Stomach (tissue), 9 donors: ENCODE data around the gene SUCLG2. TPM values are rescaled to one million over a fixed set of nuclear protein-coding genes. Genes with fewer than 3 reads are reported as not detected.
"Not testable (repeated sequence)": the region's sequence is repeated elsewhere in the genome, so short reads cannot be mapped to it uniquely, and the experiment has no call there.

Experiments used
- DNase-seq, 2 donors: peaks; one replicate each; pipeline versions ENCODE4 v3.0.0 to v3.0.0-alpha.2; 2013 to 2019
- H3K27ac ChIP-seq, 5 donors: fragments of 200-600 bp in 4 of 5; sonication (generic) in 4 of 5; one replicate each; pipeline ENCODE4 v1.5.1; 2013 to 2019; ENCODE audit warnings: mild to moderate bottlenecking in 1 of 5, moderate library complexity in 1 of 5
- H3K27me3 ChIP-seq, 3 donors: fragments of 200-600 bp; sonication (generic); one replicate each; pipeline ENCODE4 v1.5.1; 2017 to 2019; ENCODE audit warnings: mixed run types in 1 of 3
- H3K36me3 ChIP-seq, 4 donors: fragments of 200-600 bp; sonication (generic); 1 replicate in 3 of 4; 2 replicates in 1 of 4; pipeline ENCODE4 v1.5.1; 2016 to 2019
- H3K4me1 ChIP-seq, 4 donors: fragments of 200-600 bp; sonication (generic); one replicate each; pipeline ENCODE4 v1.5.1; 2016 to 2019
- H3K4me3 ChIP-seq, 4 donors: fragments of 200-600 bp; sonication (generic) in 3 of 4; one replicate each; pipeline ENCODE4 v1.5.1; 2016 to 2019; ENCODE audit warnings: mild to moderate bottlenecking in 1 of 4
- H3K9me3 ChIP-seq, 4 donors: fragments of 200-600 bp; sonication (generic); one replicate each; pipeline ENCODE4 v1.5.1; 2016 to 2019
- CTCF ChIP-seq, 7 experiments: fragments of 450-650 bp in 4 of 7; fragments of 200-600 bp in 3 of 7; sonication (generic) in 3 of 7; IDR thresholded peaks; one replicate each; pipeline ENCODE4 v1.5.1; 2016 to 2019; ENCODE audit warnings: antibody characterized with exemption in 7 of 7, control low read depth in 2 of 7, mild to moderate bottlenecking in 1 of 7
- EP300 ChIP-seq: sonication (generic); formaldehyde crosslinking; IDR thresholded peaks from one replicate; pipeline ENCODE4 v1.6.1; 2017; ENCODE audit warnings: antibody characterized with exemption
- POLR2A ChIP-seq, 4 donors: fragments of 450-650 bp; IDR thresholded peaks; one replicate each; pipeline ENCODE4 v1.6.1; 2016; ENCODE audit warnings: antibody characterized with exemption in 4 of 4, control low read depth in 2 of 4, mild to moderate bottlenecking in 1 of 4, moderate library complexity in 1 of 4
- POLR2AphosphoS5 ChIP-seq, 3 donors: sonication (generic); formaldehyde crosslinking; IDR thresholded peaks; one replicate each; pipeline ENCODE4 v1.6.1; 2016; ENCODE audit warnings: antibody characterized with exemption in 3 of 3
- WGBS, 5 donors: extraction: QIAGEN DNeasy Blood & Tissue Kit in 3 of 5; methylation state at CpG; one replicate each; pipeline versions ENCODE4 v1.1.5 to v1.1.7; 2013 to 2018; 5-methylcytosine and 5-hydroxymethylcytosine counted together
- intact Hi-C: fragments of 100-400 bp; cut with DNase I; formaldehyde crosslinking; loops from one replicate; pipeline ENCODE4 v1.15.1; 2023; ENCODE audit warnings: low total_unique reads
- polyA plus RNA-seq, 3 donors: library from polyadenylated mRNA; stranded (reverse); fragments of 200-250 nt; gene quantifications; one replicate each; pipeline ENCODE4 v1.2.3, GENCODE V29; 2013
- total RNA-seq, 5 donors: library from RNA; depleted of rRNA; stranded (reverse); fragments of >200 nt; gene quantifications; one replicate each; pipeline versions ENCODE4 v1.1.0 to v1.2.3, GENCODE V29; 2014 to 2016
- donor health status: healthy with polysubstance abuse.
- donor health status: Bipolar disorder and iron deficiency.
- donor health status: healthy.

SUCLG2 gene
- total and polyA plus RNA-seq, 8 donors, result 30.9 to 174 (median 74.9) TPM

GRCh38 chr3:67557848-67558355 lies 96.5 kb downstream of the SUCLG2 start:
- TF ChIP-seq EP300, result no peak
- TF ChIP-seq POLR2AphosphoS5 (IDR thresholded peaks at IDR 0.05), result no peak
- TF ChIP-seq POLR2A (IDR thresholded peaks at IDR 0.05), result no peak
- TF ChIP-seq CTCF (IDR thresholded peaks at IDR 0.05), result no peak
- H3K4me3 ChIP-seq, result no peak overlapping the region
- H3K36me3 ChIP-seq, result peaks cover 0 to 20% (median 9%) of the 10 kb centered on the region in 4 donors
- DNase-seq, result no peak
- intact Hi-C loops, result no loop called here
- H3K27ac ChIP-seq, result no peak overlapping the region
- H3K4me1 ChIP-seq, result peaks cover 0 to 7% (median 3%) of the 10 kb centered on the region in 4 donors
- H3K9me3 ChIP-seq, result no peaks in the 10 kb centered on the region
- 77 to 86% (median 78%) methylated on average over 3 of the region's 3 CpGs for WGBS, 5 donors
- no peaks in the 10 kb centered on the region for H3K27me3 ChIP-seq

- intact Hi-C loops, result no loop called here
- H3K27ac ChIP-seq, result no peak overlapping the region
- H3K36me3 ChIP-seq, result peaks cover 0 to 21% (median 10%) of the 10 kb centered on the region in 4 donors
- H3K4me1 ChIP-seq, result no peaks in the 10 kb centered on the region
- DNase-seq, result peak in 1 of 2 donors; percentile 10
- TF ChIP-seq EP300 (no peak), POLR2AphosphoS5 (IDR thresholded peaks at IDR 0.05) (no peak), CTCF (IDR thresholded peaks at IDR 0.05) (no peak), POLR2A (IDR thresholded peaks at IDR 0.05) (no peak)
- H3K27me3 ChIP-seq, result no peaks in the 10 kb centered on the region
- no peaks in the 10 kb centered on the region for H3K9me3 ChIP-seq
- no peak overlapping the region for H3K4me3 ChIP-seq
- WGBS, 5 donors, result 73 to 83% (median 80%) methylated on average over 6 of the region's 6 CpGs
Observed at GRCh38 chr3:67551361-67552016, 102.9 kb downstream of the SUCLG2 start.

- no peak overlapping the region for H3K4me3 ChIP-seq
- no peak overlapping the region for H3K27ac ChIP-seq
- H3K4me1 ChIP-seq, result peaks cover 0 to 3% (median 0%) of the 10 kb centered on the region in 4 donors
- DNase-seq, result no peak
- intact Hi-C loops, result no loop called here
- TF ChIP-seq POLR2A (IDR thresholded peaks at IDR 0.05) (no peak), CTCF (IDR thresholded peaks at IDR 0.05) (no peak), EP300 (no peak), POLR2AphosphoS5 (IDR thresholded peaks at IDR 0.05) (no peak)
- peaks cover 0 to 16% (median 7%) of the 10 kb centered on the region in 4 donors for H3K36me3 ChIP-seq
- no peaks in the 10 kb centered on the region for H3K9me3 ChIP-seq
- H3K27me3 ChIP-seq, result no peaks in the 10 kb centered on the region
- 80 to 94% (median 86%) methylated on average over 7 of the region's 7 CpGs for WGBS, 5 donors
Observed at GRCh38 chr3:67550541-67550940, 103.9 kb downstream of the SUCLG2 start.

- H3K4me3 ChIP-seq, H3K27ac ChIP-seq, H3K36me3 ChIP-seq, H3K9me3 ChIP-seq, intact Hi-C loops, H3K27me3 ChIP-seq, DNase-seq, H3K4me1 ChIP-seq: not testable (repeated sequence)
- WGBS, 5 donors, result 89 to 98% (median 94%) methylated on average over 3 of the region's 3 CpGs
Observed at GRCh38 chr3:67542502-67543250, 111.7 kb downstream of the SUCLG2 start.
